Heart left ventricle (tissue), 13 donors: ENCODE data around the gene PLCH1.

Experiments used
- CTCF ChIP-seq, 12 donors: fragments of 200-600 bp; sonication (generic) in 4 of 12; IDR thresholded peaks; one replicate each; pipeline versions ENCODE4 v1.5.0 to v1.8.0; 2018 to 2022; ENCODE audit warnings: antibody characterized with exemption in 12 of 12, mild to moderate bottlenecking in 5 of 12
- POLR2A ChIP-seq, 2 donors: fragments of 450-650 bp; IDR thresholded peaks; one replicate each; pipeline ENCODE4 v1.6.1; 2017; ENCODE audit warnings: antibody characterized with exemption in 2 of 2, mild to moderate bottlenecking in 2 of 2, moderate library complexity in 2 of 2
- donor health status: ischemic (EF 13 %, LVEDD 7.1; RV severe dilation, severe dysfunction).
- donor health status: DM: no; HTN: yes; CAD: no.
- donor health status: DM: no; HTN: no; CAD: no.
- donor health status: ischemic (EF 25% LVEDD 6.9; RV normal size, moderate dysfunction).
- donor health status: ischemic (EF 25% LVEDD 5.7; RV mildly dilated, moderate dysfunction).
- donor health status: ischemic (EF 35%, LVEDD 5.7; RV mildly dilated, moderate dysfunction).
- donor health status: nonischemic (EF 11% LVEDD 7.7; RV severe dilation, severe dysfunction).
- donor health status: DM: yes; HTN: yes; CAD: no.
- donor health status: PGD.
- donor health status: ischemic (EF 29% LVEDD 5.4; RV normal size, mild dysfunction).
- donor health status: nonischemic (EF 23%, LVEDD 6.1; RV moderate dilation, normal function).

- TF ChIP-seq CTCF (IDR thresholded peaks at IDR 0.05), result no peak
- TF ChIP-seq POLR2A (IDR thresholded peaks at IDR 0.05), result no peak
Measured at GRCh38 chr3:155553780-155554179, 191.1 kb downstream of the PLCH1 start.
